DND-41 (cell line): Measurements from ENCODE around the gene FXYD4.

Experiments used
- CTCF ChIP-seq: IDR thresholded peaks from 2 replicates; pipeline ENCODE4 v1.5.1; 2012; ENCODE audit warnings: borderline replicate concordance, low read length, moderate library complexity, mild to moderate bottlenecking; ENCODE audit not compliant: poor library complexity, severe bottlenecking; ENCODE audit errors: extremely low read depth
- EZH2 ChIP-seq: IDR thresholded peaks from 3 replicates; pipeline ENCODE4 v1.6.1; 2012; ENCODE audit warnings: borderline replicate concordance, low read depth, mild to moderate bottlenecking, moderate library complexity, low read length, inconsistent platforms; ENCODE audit not compliant: severe bottlenecking

GRCh38 chr10:43407148-43407575 lies 35.7 kb downstream of the FXYD4 start:
- no peak for TF ChIP-seq CTCF
- no peak for TF ChIP-seq EZH2
